Heart left ventricle (tissue), 13 donors: ENCODE results near the gene RNF19B.

Experiments
- CTCF ChIP-seq, 12 donors: fragments of 200-600 bp; sonication (generic) in 4 of 12; IDR thresholded peaks; one replicate each; pipeline versions ENCODE4 v1.5.0 to v1.8.0; 2018 to 2022; ENCODE audit warnings: antibody characterized with exemption in 12 of 12, mild to moderate bottlenecking in 5 of 12
- POLR2A ChIP-seq, 2 donors: fragments of 450-650 bp; IDR thresholded peaks; one replicate each; pipeline ENCODE4 v1.6.1; 2017; ENCODE audit warnings: antibody characterized with exemption in 2 of 2, mild to moderate bottlenecking in 2 of 2, moderate library complexity in 2 of 2
- donor health status: ischemic (EF 13 %, LVEDD 7.1; RV severe dilation, severe dysfunction).
- donor health status: DM: no; HTN: yes; CAD: no.
- donor health status: DM: no; HTN: no; CAD: no.
- donor health status: ischemic (EF 25% LVEDD 6.9; RV normal size, moderate dysfunction).
- donor health status: ischemic (EF 25% LVEDD 5.7; RV mildly dilated, moderate dysfunction).
- donor health status: ischemic (EF 35%, LVEDD 5.7; RV mildly dilated, moderate dysfunction).
- donor health status: nonischemic (EF 11% LVEDD 7.7; RV severe dilation, severe dysfunction).
- donor health status: DM: yes; HTN: yes; CAD: no.
- donor health status: PGD.
- donor health status: ischemic (EF 29% LVEDD 5.4; RV normal size, mild dysfunction).
- donor health status: nonischemic (EF 23%, LVEDD 6.1; RV moderate dilation, normal function).

- TF ChIP-seq POLR2A (IDR thresholded peaks at IDR 0.05): no peak
- TF ChIP-seq CTCF (IDR thresholded peaks at IDR 0.05): no peak
Observed at GRCh38 chr1:32907435-32907834, 57.2 kb downstream of the RNF19B start.
